Mesenchymal stem cell (in vitro differentiated cells and primary cell): Measurements from ENCODE around the gene SMPD3.

Experiments
- DNase-seq: peaks from one replicate; pipeline ENCODE4 v3.0.0-alpha.2; 2013
- H2AFZ ChIP-seq: one replicate; pipeline ENCODE4 v1.6.1; 2013; ENCODE audit warnings: low read depth, mild to moderate bottlenecking, control low read depth, inconsistent platforms, low read length, moderate library complexity
- H2AK5ac ChIP-seq: 2 replicates; pipeline ENCODE4 v1.6.1; 2013; ENCODE audit warnings: low read length, moderate library complexity, mild to moderate bottlenecking, inconsistent platforms; ENCODE audit not compliant: severe bottlenecking
- H2BK120ac ChIP-seq: one replicate; pipeline ENCODE4 v1.6.1; 2013; ENCODE audit warnings: low read depth, mild to moderate bottlenecking, inconsistent platforms, low read length, moderate library complexity
- H2BK12ac ChIP-seq, 2 experiments: one replicate each; pipeline ENCODE4 v1.6.1; 2013; ENCODE audit warnings: inconsistent platforms in 2 of 2, low read length in 2 of 2, mild to moderate bottlenecking in 2 of 2, moderate library complexity in 2 of 2, control low read depth in 1 of 2
- H2BK15ac ChIP-seq: one replicate; pipeline ENCODE4 v1.6.1; 2013; ENCODE audit warnings: mild to moderate bottlenecking, low read depth, inconsistent platforms; ENCODE audit not compliant: poor library complexity, severe bottlenecking
- H2BK5ac ChIP-seq: 2 replicates; pipeline ENCODE4 v1.6.1; 2013; ENCODE audit warnings: low read depth, mild to moderate bottlenecking, low read length, control low read depth, inconsistent platforms; ENCODE audit not compliant: poor library complexity, severe bottlenecking
- H3K14ac ChIP-seq, 2 experiments: one replicate each; pipeline ENCODE4 v1.6.1; 2013; ENCODE audit warnings: inconsistent platforms in 2 of 2, low read length in 2 of 2, control low read depth in 1 of 2, mild to moderate bottlenecking in 1 of 2, moderate library complexity in 1 of 2
- H3K18ac ChIP-seq, 2 experiments: one replicate each; pipeline ENCODE4 v1.6.1; 2013; ENCODE audit warnings: inconsistent platforms in 2 of 2, low read length in 2 of 2, control low read depth in 1 of 2, low read depth in 1 of 2, mild to moderate bottlenecking in 1 of 2
- H3K23ac ChIP-seq, 2 experiments: one replicate each; pipeline ENCODE4 v1.6.1; 2013; ENCODE audit warnings: inconsistent platforms in 2 of 2, low read length in 2 of 2, mild to moderate bottlenecking in 2 of 2, moderate library complexity in 2 of 2, control low read depth in 1 of 2
- H3K27ac ChIP-seq: 2 replicates; pipeline ENCODE4 v1.5.1; 2013; ENCODE audit warnings: mild to moderate bottlenecking, moderate library complexity, low read length, control low read depth, inconsistent platforms; ENCODE audit not compliant: poor library complexity, severe bottlenecking
- H3K27me3 ChIP-seq, 2 experiments: 2 replicates each; pipeline versions ENCODE4 v1.6.1 to v1.7.0; 2013; ENCODE audit warnings: low read length in 2 of 2, mild to moderate bottlenecking in 2 of 2, moderate library complexity in 2 of 2, control low read depth in 1 of 2, inconsistent platforms in 1 of 2; ENCODE audit not compliant: control insufficient read depth in 1 of 2, insufficient read depth in 1 of 2
- H3K36me3 ChIP-seq, 2 experiments: 2 replicates each; pipeline versions ENCODE4 v1.6.1 to v1.7.0; 2013; ENCODE audit warnings: low read length in 2 of 2, control low read depth in 1 of 2, inconsistent platforms in 1 of 2, low read depth in 1 of 2, mild to moderate bottlenecking in 1 of 2; ENCODE audit not compliant: insufficient read depth in 2 of 2, control insufficient read depth in 1 of 2
- H3K4ac ChIP-seq, 2 experiments: one replicate each; pipeline ENCODE4 v1.6.1; 2013; ENCODE audit warnings: inconsistent platforms in 2 of 2, low read length in 2 of 2, mild to moderate bottlenecking in 2 of 2, moderate library complexity in 2 of 2, control low read depth in 1 of 2, low read depth in 1 of 2
- H3K4me1 ChIP-seq: 2 replicates; pipeline ENCODE4 v1.6.1; 2013; ENCODE audit warnings: low read depth, low read length, control low read depth; ENCODE audit not compliant: control insufficient read depth, insufficient read depth
- H3K4me2 ChIP-seq: 2 replicates; pipeline ENCODE4 v1.6.1; 2013; ENCODE audit warnings: low read length, mild to moderate bottlenecking, inconsistent platforms; ENCODE audit not compliant: poor library complexity, severe bottlenecking
- H3K4me3 ChIP-seq, 2 experiments: 2 replicates each; pipeline versions ENCODE4 v1.5.1 to v1.7.0; 2013; ENCODE audit warnings: low read length in 2 of 2, mild to moderate bottlenecking in 2 of 2, control low read depth in 1 of 2, low read depth in 1 of 2; ENCODE audit not compliant: insufficient read depth in 1 of 2
- H3K79me1 ChIP-seq: replicated peaks from 2 replicates; pipeline ENCODE4 v1.6.1; 2013; ENCODE audit warnings: mild to moderate bottlenecking, control low read depth, low read length, inconsistent platforms; ENCODE audit not compliant: poor library complexity, severe bottlenecking
- H3K9ac ChIP-seq: 2 replicates; pipeline ENCODE4 v1.7.0; 2013; ENCODE audit warnings: mild to moderate bottlenecking, low read length, moderate library complexity
- H3K9me3 ChIP-seq: 2 replicates; pipeline ENCODE4 v1.7.0; 2013; ENCODE audit warnings: mild to moderate bottlenecking, low read length; ENCODE audit not compliant: control insufficient read depth
- H4K8ac ChIP-seq: one replicate; pipeline ENCODE4 v1.6.1; 2013; ENCODE audit warnings: inconsistent platforms, mild to moderate bottlenecking, low read length, moderate library complexity
- H4K91ac ChIP-seq: one replicate; pipeline ENCODE4 v1.6.1; 2013; ENCODE audit warnings: mild to moderate bottlenecking, low read length, inconsistent platforms
- WGBS: methylation state at CpG from one replicate; pipeline ENCODE4 v1.1.7; 2013; ENCODE audit warnings: mixed read lengths; 5-methylcytosine and 5-hydroxymethylcytosine counted together

SMPD3 gene

DNA sequence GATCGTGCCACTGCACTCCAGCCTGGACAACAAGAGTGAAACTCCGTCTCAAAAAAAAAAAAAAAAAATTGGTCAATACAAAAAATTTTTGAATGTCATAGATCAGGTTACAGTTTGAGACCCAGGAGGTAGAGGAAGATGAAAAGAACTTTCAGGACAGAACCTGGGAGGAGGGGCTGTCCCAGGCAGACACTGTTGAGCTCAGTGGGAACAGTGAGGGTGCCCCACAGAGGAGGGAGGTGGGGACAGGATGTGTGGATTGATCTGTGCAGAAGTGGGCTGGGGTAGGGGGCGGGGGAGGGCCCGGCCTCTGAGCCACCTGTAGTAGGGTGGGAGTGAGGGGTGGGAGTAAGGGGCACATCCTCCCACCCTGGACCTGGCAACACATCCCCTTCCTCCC lies 79.1 kb downstream of the SMPD3 start:
- DNase-seq, result no peak
- no CpG with 5 or more reads among the region's 4 CpGs for WGBS
- no peak overlapping the region for H2BK120ac ChIP-seq

DNA sequence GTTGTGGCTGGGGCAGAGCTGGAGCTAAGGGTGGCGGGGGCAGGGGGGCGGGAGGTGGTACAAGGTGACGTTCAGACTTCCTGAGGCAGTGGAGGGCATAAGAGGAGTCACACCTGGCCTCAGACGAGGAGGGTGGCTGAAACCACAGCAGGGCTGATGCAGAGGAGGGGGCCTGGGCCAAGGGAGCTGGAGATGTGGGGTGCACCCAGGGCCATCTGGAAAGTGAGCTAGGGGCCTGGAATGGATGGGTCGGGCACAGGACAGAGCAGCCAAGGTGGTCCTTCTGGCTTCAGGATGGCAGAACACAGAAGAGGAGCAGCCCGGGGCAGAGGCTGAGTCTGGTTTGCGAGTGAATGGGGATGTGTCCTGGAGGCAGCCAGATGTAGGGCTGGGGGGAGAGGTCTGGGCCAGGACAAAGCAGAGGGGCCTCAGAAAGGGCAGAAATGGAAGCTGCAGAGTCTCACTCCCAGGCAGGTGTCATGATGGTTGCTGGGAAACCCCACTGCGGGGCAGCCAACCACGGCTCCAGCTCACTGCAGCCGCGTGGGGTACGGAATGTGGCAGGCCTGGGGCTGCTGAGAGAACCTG lies 79.9 kb downstream of the SMPD3 start:
- Histone ChIP-seq H3K9me3 (no peaks in the 10 kb centered on the region), H3K36me3 (no peaks in the 10 kb centered on the region), H4K8ac (no peak overlapping the region), H3K79me1 (no peaks in the 10 kb centered on the region), H4K91ac (no peak overlapping the region), H3K27ac (no peak overlapping the region), H2AFZ (no peak overlapping the region), H2BK12ac (no peak overlapping the region), H3K4me3 (no peak overlapping the region), H2BK15ac (no peak overlapping the region), H2BK120ac (no peak overlapping the region), H3K23ac (no peak overlapping the region), H3K4ac (no peak overlapping the region), H3K9ac (no peak overlapping the region), H3K27me3 (peaks cover 37 to 69% of the 10 kb centered on the region in 2 experiments), H3K4me2 (no peak overlapping the region), H2BK5ac (no peak overlapping the region), H3K18ac (no peak overlapping the region), H3K4me1 (peaks cover 9% of the 10 kb centered on the region), H3K14ac (no peak overlapping the region), H2AK5ac (no peak overlapping the region)
- WGBS, result 87% methylated on average over 12 of the region's 12 CpGs
- no peak for DNase-seq

More for the DNA sequence above, 79.1 kb downstream of the SMPD3 start:
- Histone ChIP-seq H3K4ac (no peak overlapping the region), H3K9me3 (no peaks in the 10 kb centered on the region), H4K91ac (no peak overlapping the region), H3K27ac (no peak overlapping the region), H3K23ac (no peak overlapping the region), H3K79me1 (no peaks in the 10 kb centered on the region), H2BK15ac (no peak overlapping the region), H2AK5ac (no peak overlapping the region), H3K36me3 (no peaks in the 10 kb centered on the region), H3K18ac (no peak overlapping the region), H3K4me2 (no peak overlapping the region), H3K14ac (no peak overlapping the region), H4K8ac (no peak overlapping the region), H3K27me3 (peaks cover 39 to 69% of the 10 kb centered on the region in 2 experiments), H3K9ac (no peak overlapping the region), H2BK5ac (no peak overlapping the region), H3K4me3 (no peak overlapping the region), H2AFZ (no peak overlapping the region), H3K4me1 (peaks cover 9% of the 10 kb centered on the region), H2BK12ac (no peak overlapping the region)

DNA sequence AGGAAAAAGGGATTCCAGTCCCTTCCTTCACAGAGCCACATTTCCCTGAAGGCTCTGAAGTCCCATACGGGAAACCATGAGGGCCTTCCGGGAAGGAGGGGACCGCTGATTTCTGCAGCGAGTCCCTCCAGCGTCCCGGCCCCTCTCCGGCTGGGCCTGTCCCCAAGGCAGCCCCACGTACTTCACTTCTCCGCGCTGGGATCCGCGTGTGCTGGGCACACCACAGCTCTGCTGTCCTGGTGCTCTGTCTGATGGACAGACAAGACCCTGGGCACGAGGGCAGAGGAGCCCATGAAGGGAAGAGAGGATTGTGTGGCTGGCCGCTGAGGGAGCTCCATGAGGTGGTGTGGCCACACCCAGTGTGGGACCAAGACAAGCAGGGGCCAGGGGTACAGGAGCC lies 80.4 kb downstream of the SMPD3 start:
- WGBS, result 90% methylated on average over 14 of the region's 14 CpGs
- no peaks in the 10 kb centered on the region for H3K79me1 ChIP-seq
- H3K27ac ChIP-seq, result no peak overlapping the region
- H2AK5ac ChIP-seq, result no peak overlapping the region
- no peak overlapping the region for H3K4ac ChIP-seq
- no peak overlapping the region for H2BK15ac ChIP-seq
- H3K4me1 ChIP-seq, result peaks cover 9% of the 10 kb centered on the region
- no peak overlapping the region for H3K23ac ChIP-seq
- H3K4me2 ChIP-seq, result no peak overlapping the region
- peaks cover 32 to 65% of the 10 kb centered on the region in 2 experiments for H3K27me3 ChIP-seq
- H4K8ac ChIP-seq, result no peak overlapping the region
- H3K36me3 ChIP-seq, result no peaks in the 10 kb centered on the region
- no peak overlapping the region for H3K9ac ChIP-seq
- H2AFZ ChIP-seq, result no peak overlapping the region
- H3K18ac ChIP-seq, result no peak overlapping the region
- H2BK5ac ChIP-seq, result no peak overlapping the region
- H3K14ac ChIP-seq, result no peak overlapping the region
- DNase-seq, result no peak
- H2BK120ac ChIP-seq, result no peak overlapping the region
- no peak overlapping the region for H4K91ac ChIP-seq
- no peak overlapping the region for H3K4me3 ChIP-seq
- no peak overlapping the region for H2BK12ac ChIP-seq
- H3K9me3 ChIP-seq, result no peaks in the 10 kb centered on the region

DNA sequence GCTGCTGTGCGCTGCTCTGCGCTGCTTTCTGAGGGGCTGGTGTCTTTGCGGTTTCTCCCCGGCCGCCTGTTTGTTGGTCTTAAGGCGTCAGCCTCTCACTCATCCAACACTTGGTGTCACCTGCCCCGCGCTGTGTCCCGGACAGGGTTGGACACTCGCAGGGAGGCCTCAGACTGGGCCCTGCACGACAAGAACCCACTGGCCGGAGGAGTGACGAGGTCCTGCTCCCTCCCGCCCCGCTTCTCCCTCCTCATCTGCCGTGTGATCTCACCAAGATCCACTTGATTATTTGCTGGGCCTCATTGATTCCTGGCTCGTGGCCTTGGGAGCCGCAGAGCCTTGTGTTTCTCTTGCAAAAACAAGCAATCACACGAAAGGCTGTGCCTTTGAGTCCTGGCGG lies 80.9 kb downstream of the SMPD3 start:
- H2BK15ac ChIP-seq, result no peak overlapping the region
- H3K36me3 ChIP-seq, result no peaks in the 10 kb centered on the region
- H3K4me1 ChIP-seq, result peaks cover 10% of the 10 kb centered on the region
- no peak overlapping the region for H3K27ac ChIP-seq
- H3K23ac ChIP-seq, result no peak overlapping the region
- H2AFZ ChIP-seq, result no peak overlapping the region
- WGBS, result 90% methylated on average over 19 of the region's 20 CpGs
- H3K14ac ChIP-seq, result no peak overlapping the region
- H3K4ac ChIP-seq, result no peak overlapping the region
- H3K79me1 ChIP-seq, result no peaks in the 10 kb centered on the region
- H3K4me2 ChIP-seq, result no peak overlapping the region
- peaks cover 29 to 60% of the 10 kb centered on the region in 2 experiments for H3K27me3 ChIP-seq
- H4K91ac ChIP-seq, result no peak overlapping the region
- no peaks in the 10 kb centered on the region for H3K9me3 ChIP-seq
- H2BK12ac ChIP-seq, result no peak overlapping the region
- H4K8ac ChIP-seq, result no peak overlapping the region
- H3K9ac ChIP-seq, result no peak overlapping the region
- no peak overlapping the region for H2AK5ac ChIP-seq
- no peak overlapping the region for H3K18ac ChIP-seq
- no peak overlapping the region for H2BK5ac ChIP-seq
- no peak overlapping the region for H3K4me3 ChIP-seq
- DNase-seq, result no peak
- H2BK120ac ChIP-seq, result no peak overlapping the region
